HG02798 (cell line): ENCODE results near the gene SFXN1.

Experiments used
- ATAC-seq: cut with Tn5 transposase; IDR thresholded peaks from one replicate; pipeline ENCODE4 v1.9.1; 2021; ENCODE audit warnings: mild to moderate bottlenecking; ENCODE audit not compliant: unreplicated experiment, poor library complexity

SFXN1 gene

DNA sequence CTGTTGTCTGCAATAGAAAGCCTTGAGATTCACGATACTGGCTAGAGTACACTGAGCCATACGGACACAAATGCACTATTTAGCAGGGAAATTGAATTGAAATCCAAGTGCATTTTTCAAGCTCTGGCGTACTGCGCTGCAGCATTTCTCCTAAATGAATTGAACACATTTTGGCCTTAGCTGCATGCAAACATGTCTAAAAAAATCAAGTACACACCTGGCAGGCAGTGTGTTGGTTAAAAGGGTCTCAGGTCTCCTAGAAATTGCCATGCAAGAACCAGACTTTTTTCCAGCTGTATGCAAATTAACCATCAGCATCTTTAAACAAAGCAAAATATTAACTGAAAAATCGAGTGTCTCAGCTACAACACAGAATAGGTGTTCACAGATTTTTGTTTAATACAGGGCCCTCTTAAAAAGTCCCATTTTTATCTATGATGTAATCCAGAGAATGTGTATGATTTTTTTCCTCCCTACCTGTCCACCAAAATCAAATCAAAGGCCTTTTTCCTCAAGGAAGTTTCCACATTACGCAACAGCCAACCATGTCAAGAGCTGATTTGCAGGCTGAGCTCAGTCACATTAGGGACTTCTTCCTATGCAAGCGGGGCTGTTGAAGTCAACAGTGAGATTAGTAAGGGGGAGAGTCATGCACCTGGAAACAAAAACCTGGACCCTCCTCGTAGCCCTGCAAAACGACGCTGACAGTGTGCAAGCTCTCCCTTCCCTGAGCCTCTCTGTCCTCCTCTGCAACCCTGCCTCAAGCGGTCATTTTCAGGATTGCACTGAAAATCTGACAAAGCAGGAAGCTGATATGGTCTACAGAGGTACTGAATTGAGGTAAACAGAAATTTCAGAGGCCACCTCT lies 14.1 kb upstream of the SFXN1 start:
- ATAC-seq: peak; percentile 98

DNA sequence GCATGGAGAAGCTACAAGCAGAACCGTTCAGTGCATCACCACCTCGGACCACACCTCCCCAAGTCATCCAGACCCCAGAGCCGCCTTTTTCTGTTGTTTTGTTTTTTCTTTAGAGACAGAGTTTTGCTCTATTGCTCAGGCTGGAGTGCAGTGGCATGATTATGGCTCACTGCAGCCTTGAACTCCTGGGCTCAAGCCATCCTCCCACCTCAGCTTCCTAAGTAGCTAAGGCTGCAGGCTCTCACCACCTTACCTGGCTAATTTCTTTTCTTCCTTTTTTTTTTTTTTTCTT lies 13.5 kb upstream of the SFXN1 start:
- no peak for ATAC-seq

DNA sequence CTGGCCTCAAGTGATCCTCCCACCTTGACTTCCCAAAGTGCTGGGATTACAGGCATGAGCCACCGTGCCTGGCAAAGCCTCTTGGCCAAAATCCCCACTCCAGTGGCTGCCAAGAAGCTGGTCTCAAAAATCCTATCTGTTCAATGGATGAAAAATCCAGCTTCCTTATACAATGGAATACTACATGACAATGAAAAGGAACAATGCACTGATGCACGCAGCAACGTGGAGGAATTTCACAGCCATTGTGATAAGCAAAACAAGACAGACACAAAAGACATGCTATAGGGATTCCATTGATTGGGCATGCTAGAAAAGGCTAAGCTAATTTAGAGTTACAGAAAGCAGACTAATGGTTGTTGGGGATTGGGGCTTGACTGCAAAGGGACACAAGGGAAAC lies 13.1 kb upstream of the SFXN1 start:
- ATAC-seq: no peak

DNA sequence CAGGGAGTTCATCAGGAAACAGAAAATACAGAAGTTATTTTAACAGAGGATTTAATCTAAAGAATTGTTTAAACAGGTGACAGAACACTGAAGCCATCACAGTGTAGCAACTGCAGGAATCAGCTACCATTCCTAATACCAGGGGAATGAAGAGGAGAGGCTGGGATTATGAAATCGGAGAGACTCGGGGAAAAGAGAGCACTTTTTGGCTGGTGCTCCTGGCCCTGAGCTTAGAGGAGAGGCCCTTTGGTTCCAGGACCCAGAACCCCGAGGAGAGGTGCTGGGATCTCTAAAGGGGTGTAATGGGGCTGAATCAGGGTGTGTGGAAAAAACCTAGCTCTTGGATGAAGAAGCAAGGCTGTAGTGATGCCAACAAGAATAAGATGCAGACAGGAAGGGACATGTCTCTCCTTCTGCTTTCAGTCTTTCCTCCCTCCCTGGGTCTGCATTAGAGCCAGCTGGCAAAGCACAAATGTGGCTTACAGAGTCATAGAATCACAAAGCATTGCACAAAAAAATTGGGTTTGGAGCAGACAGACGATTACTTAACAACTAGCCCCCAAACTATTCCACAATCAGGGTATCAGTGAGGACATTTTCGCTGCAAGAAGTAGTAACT lies 11.6 kb upstream of the SFXN1 start:
- ATAC-seq: no peak

DNA sequence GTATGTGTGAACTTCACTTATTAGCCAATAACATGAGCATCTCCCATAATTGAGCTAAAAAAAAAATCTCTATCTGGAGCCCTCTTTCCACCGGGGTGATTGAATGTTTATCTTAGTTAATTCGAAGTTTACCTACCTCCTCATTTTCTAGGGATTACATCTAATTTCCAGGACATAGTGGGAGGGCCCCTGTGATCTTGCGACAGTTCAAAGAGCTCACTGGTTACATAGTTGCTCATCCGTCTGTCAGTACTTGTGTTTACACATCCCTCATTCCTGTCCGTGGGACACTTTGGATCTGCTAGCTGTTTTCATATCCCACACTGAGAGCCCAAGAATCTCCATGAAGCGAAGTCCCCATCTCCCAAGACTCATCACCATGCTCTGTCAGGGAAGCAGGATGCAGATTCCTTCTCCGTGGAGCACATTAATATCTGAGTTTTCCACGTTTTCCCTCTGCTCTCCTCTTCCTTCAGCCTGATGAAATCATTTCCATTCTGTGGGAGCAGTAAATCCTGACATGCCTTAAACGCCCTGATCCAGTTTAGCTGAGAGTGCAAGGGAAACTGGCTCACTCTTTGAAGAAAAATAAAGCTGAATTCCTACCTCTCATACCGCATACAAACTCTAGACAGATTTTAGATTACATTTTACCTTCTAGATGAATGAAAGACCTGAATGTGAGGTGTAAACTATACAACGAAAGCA lies 10.2 kb upstream of the SFXN1 start:
- no peak for ATAC-seq

DNA sequence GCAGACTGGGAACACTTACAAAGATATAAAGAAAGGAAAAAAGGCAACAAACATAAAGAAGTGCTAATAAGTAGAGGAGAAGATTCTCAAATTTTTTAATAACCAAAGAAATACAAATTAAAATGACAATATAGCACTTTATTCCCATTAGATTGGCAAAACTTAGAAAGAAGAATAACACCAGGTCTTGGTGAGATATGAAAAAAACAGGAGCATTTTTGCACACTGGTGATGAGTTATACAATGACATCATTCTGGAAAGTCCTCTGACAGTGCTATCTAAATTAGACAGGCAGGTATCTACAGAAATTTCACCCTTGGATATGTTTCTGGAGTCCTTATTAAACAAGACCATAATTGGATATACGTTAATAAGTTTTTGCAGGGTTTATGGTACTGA lies 9.5 kb upstream of the SFXN1 start:
- no peak for ATAC-seq

DNA sequence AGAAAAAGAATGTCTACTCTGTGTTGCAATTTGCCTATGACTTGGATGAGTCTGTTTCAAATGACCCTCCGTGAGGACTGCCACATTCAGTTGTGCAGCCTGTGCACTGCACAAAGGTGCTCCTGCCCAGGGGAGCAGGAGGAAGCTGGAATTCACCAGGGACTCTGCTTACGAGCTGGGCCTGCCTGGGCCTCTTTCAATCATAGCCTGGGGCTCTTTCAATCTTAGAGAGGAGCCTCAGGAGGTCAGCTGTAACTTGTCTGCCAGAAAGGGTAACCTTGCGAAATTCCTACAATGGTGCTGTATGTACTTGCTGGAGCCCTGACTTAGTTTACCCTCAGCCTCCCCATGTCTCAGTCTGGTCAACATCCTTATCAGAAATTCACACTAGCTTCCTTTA lies 8.4 kb upstream of the SFXN1 start:
- no peak for ATAC-seq

DNA sequence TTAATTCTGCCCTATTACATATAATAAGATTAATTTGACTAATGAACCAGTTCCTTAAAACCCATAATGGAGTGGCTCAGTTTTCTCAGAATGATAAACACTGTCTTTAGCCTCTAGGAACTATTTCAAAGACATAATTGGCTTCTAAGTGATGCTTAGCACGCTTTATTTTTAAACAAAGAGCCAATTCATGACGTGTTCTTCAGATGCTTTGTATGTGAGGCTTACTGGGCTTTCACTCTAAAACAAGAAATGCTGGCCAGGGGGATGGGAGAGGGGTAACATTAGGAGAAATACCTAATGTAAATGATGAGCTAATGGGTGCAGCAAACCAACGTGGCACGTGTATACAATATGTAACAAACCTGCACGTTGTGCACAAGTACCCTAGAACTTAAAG lies 7.6 kb upstream of the SFXN1 start:
- no peak for ATAC-seq

DNA sequence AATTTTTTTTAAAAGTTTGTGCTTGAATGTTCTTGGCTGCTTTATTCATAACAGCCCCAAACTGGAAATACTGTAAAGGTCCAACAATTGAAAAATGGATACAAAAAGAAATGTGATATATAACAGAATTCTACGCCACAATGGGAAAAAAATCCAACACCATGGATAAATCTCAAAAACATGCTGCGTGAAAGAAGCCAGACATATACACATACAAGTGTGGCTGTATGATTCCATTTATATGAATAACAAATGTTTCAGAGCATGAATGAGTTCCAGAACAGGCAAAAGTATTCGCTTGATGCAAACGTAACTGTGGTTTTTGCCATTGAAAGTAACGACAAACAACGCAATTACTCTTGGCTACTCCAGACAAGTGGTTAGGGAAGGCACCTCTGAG lies 7.2 kb upstream of the SFXN1 start:
- no peak for ATAC-seq

DNA sequence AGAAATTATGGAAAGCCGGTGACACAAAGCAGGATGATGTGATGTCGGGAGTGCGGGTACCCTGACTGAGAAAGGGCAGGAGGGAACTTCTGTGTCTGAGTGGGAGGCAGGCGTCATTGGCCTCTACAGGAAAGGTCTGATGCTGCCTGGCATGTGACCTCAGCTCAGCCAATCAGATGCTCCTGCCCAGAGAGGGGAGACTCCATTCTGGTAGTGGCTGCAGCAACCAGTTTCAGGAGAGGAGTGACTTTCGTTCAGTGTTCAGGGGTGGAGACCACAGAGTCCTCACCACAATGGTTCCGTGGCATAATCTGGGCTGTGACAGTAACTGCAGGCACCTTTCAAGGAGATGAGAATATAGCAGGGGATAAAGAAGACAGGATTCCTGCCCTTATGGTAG lies 6.7 kb upstream of the SFXN1 start:
- ATAC-seq: no peak

DNA sequence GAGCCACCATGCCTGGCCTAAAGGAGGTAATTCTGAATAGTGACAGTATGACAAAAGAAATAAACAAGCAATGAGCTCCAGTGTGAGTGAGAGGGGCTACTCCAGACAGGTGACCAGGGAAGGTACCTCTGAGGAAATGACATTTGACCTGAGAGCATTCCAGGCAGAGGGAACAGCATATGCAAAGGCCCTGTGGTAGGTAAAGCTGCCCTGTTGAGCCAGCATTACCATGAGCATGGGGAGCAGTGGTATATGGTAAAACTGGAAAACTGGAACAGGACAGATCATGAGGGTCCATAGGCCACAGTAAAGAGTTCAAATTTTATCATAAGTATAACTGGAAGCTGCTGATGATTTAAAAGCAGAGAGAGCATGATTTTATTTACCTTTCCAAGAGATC lies 6.0 kb upstream of the SFXN1 start:
- ATAC-seq: no peak

DNA sequence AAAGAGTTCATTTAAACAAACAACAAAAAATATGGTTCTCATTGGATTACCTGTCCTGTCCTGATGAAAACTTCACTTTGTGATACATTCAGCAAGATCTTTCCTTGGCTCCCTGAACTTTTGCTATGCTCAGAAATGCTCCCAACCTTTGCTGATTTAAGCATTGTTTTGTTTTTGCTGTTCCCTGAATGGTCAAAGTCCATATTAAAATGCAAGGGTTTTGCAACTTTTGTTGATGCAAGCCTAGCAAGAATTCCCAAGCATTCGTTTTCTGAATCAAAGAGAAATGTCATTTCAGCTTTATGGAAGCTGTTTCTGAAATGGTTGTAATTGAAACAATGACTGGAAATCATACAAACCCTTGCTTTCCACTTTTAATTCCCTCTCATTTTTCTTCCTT lies 3.1 kb upstream of the SFXN1 start:
- no peak for ATAC-seq

DNA sequence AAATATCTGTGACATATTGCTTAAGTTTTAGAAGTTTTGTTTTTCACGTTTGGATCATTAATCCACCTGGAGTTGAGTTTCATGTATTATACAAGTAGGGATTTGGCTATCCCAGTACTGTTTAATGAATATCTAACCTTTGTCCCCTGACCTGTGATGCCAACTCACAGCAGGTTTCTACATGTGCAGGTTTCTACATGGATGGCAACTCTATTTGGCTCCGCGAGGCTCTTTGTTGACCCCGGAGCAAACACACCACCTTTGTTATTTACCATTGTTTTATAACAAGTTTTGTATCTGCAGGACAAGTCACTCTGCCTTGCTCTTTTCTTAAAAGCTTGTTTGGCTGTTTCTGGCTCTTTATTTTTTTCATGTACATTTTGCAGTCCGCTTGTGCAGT lies 920 bp upstream of the SFXN1 start:
- no peak for ATAC-seq

DNA sequence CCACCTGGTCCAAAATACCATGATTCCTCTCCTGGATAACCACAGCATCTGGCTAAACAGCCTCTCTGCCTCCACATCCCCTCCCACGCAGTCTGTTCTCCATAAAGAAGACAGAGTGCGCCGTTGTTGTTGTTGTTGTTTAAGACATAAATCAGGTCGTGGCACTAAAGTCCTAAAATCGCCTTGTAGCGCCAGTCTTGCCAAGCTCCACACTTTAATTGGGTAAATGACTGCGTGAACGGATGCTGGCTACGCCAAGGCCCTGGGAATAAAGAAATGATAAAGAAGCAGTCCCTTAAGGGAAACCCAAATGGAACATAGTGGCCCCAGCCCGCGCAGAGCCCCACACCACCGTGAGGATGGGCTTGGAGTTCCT lies 364 bp upstream of the SFXN1 start:
- no peak for ATAC-seq

DNA sequence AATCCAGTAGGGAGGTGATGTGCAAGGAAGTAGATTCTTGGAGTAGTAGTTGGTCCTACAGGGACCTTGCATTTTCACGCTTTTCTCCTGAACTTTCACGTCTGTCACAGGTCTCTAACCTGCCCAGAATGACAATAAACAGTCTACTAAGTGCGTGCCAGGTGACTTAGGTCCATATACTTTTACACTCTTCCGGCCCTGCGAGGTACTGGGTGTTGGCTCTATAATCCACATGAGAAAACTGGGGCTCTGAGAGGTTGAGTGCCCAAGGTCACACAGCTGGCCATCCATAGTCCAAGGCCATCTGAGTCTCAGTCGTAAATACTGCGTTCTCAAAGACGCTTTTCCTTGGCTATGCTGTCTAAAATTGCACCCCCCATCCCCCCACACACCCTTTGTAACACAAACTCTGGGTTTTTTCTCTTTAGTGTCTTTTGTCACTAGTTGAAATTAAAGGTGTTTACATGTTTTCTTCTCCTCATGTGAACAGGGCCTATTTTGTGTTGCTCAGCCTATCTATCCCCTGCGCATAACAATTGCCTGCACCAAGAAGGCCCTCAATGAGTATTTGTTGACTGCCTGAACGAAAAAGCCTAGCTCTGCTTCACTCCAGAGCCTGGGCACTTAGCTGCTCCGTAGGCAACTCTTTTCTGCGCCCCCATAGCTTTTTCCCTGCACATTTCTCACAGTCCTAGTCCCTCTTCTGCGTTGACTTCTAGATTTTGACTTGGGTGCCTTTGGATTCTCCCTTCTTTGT lies 943 bp downstream of the SFXN1 start:
- no peak for ATAC-seq

DNA sequence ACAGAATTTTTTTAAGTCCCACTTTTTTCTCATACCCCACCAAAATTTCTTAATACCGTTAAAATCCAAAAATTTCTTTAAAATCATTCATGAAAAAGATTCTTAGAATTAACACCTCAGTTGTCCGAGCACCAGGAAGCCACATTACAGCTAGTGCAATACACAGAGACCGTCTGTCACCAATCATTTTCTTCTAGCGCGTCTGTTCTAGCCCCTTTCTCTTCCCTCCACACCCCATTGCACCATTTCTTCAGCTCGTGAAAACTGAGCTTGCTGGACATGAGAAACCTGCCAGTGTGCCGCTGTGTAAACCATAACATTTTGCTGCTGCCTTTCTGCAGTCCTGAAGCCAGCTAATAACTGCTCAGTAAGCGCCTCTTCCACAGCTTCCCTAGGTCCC lies 5.0 kb downstream of the SFXN1 start:
- ATAC-seq: no peak

DNA sequence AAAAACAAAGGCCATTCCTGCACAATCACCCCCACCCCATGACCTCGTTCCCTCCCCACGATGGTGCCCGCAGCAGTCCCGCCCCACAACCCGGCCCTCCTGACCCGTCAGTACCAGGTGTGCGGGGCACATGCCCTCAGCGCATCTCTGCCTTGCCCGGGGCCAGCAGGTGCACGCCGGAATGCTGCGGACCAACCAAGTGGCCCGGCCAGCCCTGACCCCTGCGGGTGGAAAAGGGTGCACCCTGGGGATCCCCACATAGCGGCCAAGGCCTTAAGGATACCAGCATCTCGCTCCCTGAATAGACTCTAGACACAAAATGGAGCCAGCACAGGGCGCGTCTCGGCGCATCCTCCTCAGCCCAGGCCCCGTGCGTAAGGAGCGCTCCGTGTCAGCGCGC lies 6.0 kb downstream of the SFXN1 start:
- ATAC-seq: no peak

DNA sequence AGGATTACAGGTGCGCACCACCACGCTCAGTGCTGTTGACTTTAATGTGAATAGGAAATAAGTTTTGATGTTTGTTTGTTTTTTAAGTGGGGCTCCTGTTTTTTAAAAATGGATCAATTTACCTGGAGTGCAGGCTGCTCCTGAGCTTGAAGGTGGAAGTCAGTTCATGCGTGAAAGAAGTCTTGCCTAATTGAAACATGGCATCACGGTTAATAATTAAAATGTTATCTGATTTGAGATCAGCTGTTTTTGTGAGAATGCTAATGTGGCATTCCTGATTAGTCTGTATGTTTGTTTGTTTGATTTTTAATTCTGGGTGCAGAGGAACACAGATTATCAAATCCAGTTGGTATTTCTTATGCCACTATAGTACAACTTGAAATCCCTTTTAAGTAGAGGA lies 6.5 kb downstream of the SFXN1 start:
- ATAC-seq: no peak

DNA sequence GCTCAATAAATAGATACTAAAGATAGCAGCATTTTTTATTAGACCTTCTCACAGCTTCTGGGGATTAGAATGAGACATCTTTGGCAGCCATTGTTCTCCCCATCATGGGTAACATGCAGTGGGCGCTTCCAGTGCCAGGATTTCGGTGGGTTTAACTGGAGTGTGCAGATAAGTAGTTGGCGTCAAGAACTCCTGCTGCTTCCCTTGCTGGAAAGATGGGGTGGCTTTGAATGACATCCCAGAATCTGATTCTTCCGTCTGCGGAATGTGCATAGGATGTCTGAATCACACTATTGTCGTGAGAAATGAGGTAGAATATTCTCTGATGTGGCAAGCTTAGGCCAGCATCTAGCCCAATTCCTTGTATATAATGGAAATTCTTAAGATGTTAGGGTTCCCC lies 7.3 kb downstream of the SFXN1 start:
- ATAC-seq: no peak

DNA sequence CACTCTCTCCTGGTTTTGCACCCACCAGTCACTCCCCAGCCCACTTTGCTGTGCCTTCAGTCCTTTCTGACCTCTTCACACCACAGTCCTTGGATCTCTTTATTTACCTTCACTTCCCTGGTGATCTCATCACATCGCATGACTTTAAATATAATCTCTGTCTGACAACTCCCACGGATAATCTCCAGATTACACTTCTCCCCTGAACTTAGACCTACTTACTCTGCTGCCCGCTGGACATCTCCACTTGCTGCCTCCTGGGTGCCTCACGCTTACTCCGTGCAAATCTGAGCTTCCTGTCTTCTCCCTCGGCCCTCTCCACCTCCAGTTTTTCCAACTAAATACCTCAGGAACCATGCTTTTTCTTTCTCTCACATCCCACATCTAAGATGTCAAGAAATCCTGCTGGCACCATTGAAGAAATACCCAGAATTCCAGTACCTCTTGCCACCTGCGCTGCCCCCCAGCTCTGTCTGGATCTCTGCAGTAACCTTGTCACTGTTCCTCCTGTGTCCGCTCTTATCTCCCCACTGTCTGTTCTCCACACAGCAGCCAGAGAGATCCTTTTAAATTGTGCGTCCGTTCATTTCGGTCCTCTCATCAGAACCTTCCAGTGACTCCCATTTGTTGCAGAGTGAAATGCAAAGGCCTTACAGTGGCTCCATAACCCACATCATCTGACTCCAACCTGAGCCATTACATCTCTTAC lies 9.3 kb downstream of the SFXN1 start:
- no peak for ATAC-seq
